ENCODE data around the gene C6orf62. TPM values are rescaled to one million over a fixed set of nuclear protein-coding genes. Genes with fewer than 3 reads are reported as not detected.
"Not testable (repeated sequence)": the region's sequence is repeated elsewhere in the genome, so short reads cannot be mapped to it uniquely, and the experiment has no call there.

The C6orf62 gene
- polyA plus RNA-seq, 3 donors = 143 to 153 (median 151) TPM

DNA sequence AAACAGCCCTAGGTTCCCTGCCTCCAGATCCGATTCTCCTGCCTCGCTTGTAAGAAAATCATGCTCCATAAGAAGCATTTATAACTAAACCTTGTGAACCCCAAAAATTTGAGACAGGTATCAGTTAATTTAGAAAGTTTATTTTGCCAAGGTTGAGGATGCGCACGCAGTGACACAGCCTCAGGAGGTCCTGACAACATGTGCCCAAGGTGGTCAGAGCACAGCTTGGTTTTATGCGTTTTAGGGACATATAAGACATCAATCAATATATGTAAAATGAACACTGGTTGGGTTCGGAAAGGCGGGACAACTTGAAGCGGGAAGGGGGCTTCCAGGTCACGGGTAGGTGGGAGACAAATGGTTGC, 50.0 kb downstream of the C6orf62 start:
- DNase-seq (ENCODE audit: low read depth in 3 of 3, low spot score in 2 of 3) = no peak

- not testable (repeated sequence) for DNase-seq (ENCODE audit: low read depth in 3 of 3, low spot score in 2 of 3)
Measured at GRCh38 chr6:24668066-24668996, 50.6 kb downstream of the C6orf62 start.

GRCh38 chr6:24667378-24667803, 51.6 kb downstream of the C6orf62 start:
- DNase-seq (ENCODE audit: low read depth in 3 of 3, low spot score in 2 of 3) = peak in 1 of 3 donors; percentile 23

- DNase-seq (ENCODE audit: low read depth in 3 of 3, low spot score in 2 of 3) = peak; percentile 95 to 98 (median 97)
Measured at GRCh38 chr6:24666641-24667377, 52.1 kb downstream of the C6orf62 start, which contains the start of the genes ACOT13 and TDP2. Gene ACOT13 (plus strand): TSS chr6:24667077. CDS start chr6:24667264, 187 bp downstream. Gene TDP2 (minus strand): TSS chr6:24666899. CDS start chr6:24666862, 37 bp downstream.

DNA sequence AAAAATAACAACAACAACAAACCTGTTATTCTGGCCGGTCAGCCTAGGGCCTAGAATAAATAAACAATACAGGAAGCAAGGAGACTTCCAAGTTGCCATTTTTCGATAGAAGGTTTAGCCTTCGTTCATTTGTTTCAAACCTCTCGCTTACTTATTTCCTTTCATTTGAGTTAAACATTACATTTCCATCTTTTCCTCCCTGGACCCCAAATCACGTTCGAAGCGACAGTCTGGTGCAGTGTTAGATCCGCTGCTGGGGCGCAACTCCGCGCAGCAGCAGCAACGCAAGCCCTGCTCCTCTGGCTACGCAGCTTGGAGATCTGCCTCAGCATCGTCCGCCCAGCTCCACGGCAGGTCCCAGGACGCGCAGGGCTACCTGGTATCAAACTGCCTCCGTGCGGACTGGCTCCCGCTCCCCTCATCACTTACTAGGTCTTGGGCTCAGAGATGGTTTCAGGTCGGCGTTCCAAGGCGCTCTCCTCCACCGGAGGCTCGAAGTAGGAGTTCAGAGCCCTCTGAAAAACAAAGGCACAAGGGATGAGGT, 52.8 kb downstream of the C6orf62 start:
- peak in 2 of 3 donors; percentile 24 to 55 for DNase-seq (ENCODE audit: low read depth in 3 of 3, low spot score in 2 of 3)

DNA sequence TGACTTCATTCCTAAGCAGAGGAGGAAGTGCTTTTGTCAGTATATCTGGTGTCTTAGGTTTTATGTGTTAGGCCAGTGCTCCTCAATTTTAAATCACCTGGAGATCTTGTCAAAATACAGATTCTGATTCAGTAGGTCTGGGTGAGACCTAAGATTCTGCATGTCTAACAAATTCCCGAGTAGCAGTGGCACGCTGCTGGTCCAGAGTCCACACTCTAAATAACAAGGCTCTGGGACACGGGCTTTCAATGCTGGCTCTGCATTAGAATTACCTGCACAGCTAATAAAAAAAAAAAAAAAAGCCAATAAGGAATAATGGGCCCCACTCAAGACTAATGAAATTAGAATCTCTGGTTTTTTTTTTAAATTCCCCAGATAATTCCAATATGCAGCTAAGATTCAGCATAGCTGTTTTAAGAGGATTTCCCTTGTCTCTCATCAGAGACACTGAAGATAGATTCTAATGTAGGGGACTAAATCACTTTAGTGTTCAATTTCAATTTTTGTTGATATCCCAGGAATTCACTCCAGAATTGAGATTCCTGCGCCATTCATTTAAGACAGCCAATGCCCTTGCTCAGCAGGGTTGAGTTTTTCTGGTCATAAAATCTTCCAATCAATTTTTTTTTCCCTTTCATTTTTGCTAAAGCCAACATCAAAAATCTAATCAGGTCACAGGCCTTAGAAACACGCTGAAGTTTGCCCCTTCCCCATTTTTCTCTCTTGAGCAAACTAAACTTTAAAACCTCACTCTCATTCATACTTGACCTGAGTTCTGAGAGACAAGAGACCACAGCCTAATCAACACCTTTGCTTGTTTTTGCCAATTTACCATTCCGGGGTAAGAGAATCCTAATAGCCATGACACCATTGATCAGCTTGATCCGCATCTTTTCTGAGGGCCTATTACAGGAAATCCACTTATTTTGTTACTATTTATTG, 54.6 kb downstream of the C6orf62 start:
- DNase-seq (ENCODE audit: low read depth in 3 of 3, low spot score in 2 of 3) = no peak

DNA sequence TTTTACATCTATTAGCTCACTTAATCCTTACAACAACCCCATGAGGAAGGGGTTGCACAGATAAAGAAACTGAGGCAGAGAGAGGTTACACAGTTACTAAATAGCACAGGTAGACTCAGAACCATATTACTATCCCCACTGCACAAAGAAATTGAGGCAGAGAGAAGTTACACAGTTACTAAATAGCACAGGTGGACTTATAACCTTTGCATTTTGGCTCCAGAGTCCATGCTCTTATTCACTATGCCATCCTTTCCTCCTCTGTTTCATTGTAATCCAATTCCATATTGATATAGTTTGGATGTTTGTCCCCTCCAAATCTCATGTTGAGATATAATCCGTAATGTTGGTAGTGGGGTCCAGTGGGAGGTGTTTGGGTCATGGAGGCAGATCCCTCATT, 55.8 kb downstream of the C6orf62 start:
- no peak for DNase-seq (ENCODE audit: low read depth in 3 of 3, low spot score in 2 of 3)

GRCh38 chr6:24662236-24662635, 56.7 kb downstream of the C6orf62 start:
- DNase-seq (ENCODE audit: low read depth in 3 of 3, low spot score in 2 of 3) = no peak

GRCh38 chr6:24661759-24662158, 57.2 kb downstream of the C6orf62 start:
- DNase-seq (ENCODE audit: low read depth in 3 of 3, low spot score in 2 of 3) = not testable (repeated sequence)

GRCh38 chr6:24660105-24660504, 58.8 kb downstream of the C6orf62 start:
- no peak for DNase-seq (ENCODE audit: low read depth in 3 of 3, low spot score in 2 of 3)

DNA sequence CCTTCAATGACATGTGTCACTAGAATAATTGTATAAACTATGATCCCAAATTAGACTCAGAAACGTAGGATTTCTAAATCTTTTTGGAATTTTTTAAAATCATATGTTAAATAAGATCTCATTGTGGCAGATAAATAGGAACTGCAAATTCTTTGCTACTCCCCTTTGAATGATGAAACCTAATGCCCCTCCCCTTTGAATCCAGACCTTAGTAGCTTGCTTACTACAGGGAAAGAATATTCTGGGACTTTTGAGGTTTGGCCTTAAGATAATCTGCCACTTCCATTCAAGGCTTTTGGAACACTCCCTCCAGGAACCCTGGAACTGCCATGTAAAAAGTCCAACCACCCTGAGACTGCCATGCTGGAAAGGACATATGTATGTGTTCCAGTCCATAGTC, 59.4 kb downstream of the C6orf62 start:
- DNase-seq (ENCODE audit: low read depth in 3 of 3, low spot score in 2 of 3) = no peak

- DNase-seq (ENCODE audit: low read depth in 3 of 3, low spot score in 2 of 3) = no peak
Measured at GRCh38 chr6:24658573-24659560, 60.1 kb downstream of the C6orf62 start.

GRCh38 chr6:24655215-24655614, 63.7 kb downstream of the C6orf62 start:
- no peak for DNase-seq (ENCODE audit: low read depth in 3 of 3, low spot score in 2 of 3)

Other genes with a start within 250 kb of the C6orf62 start
- gene GPLD1, start 229.6 kb downstream of the C6orf62 start, polyA plus RNA-seq (ENCODE audit: insufficient read length in 3 of 3) = 1 to 10 TPM; 2.6 to 4.1 (median 3.0) TPM
- gene ALDH5A1, start 224.2 kb downstream of the C6orf62 start, polyA plus RNA-seq (ENCODE audit: insufficient read length in 3 of 3) = 10 to 100 TPM; 27.7 to 30.0 (median 28.7) TPM
- gene KIAA0319, start 73.0 kb downstream of the C6orf62 start, polyA plus RNA-seq (ENCODE audit: insufficient read length in 3 of 3) = under 1 TPM; 0.25 to 0.33 (median 0.25) TPM
- gene TDP2, start 52.3 kb downstream of the C6orf62 start, polyA plus RNA-seq (ENCODE audit: insufficient read length in 3 of 3) = 10 to 100 TPM; 64.9 to 71.6 (median 65.2) TPM
- gene ACOT13, start 52.1 kb downstream of the C6orf62 start, polyA plus RNA-seq (ENCODE audit: insufficient read length in 3 of 3) = 10 to 100 TPM; 42.4 to 47.4 (median 45.1) TPM
- 10 to 100 TPM; 57.6 to 59.4 (median 58.2) TPM for gene GMNN, start 55.8 kb upstream of the C6orf62 start, polyA plus RNA-seq (ENCODE audit: insufficient read length in 3 of 3)
- gene ARMH2, start 79.8 kb upstream of the C6orf62 start, polyA plus RNA-seq (ENCODE audit: insufficient read length in 3 of 3) = not detected
- gene RIPOR2, start 216.8 kb upstream of the C6orf62 start, polyA plus RNA-seq (ENCODE audit: insufficient read length in 3 of 3) = 10 to 100 TPM in 1 of 3 donors, 1 to 10 TPM in 2; 7.4 to 10.6 (median 8.3) TPM